ENCODE data around the gene RNF17. TPM values are rescaled to one million over a fixed set of nuclear protein-coding genes. Genes with fewer than 3 reads are reported as not detected.

Gene RNF17
- polyA plus RNA-seq, 1 of the 3 experiments (the other 2 are of a cell fraction): not detected

DNA sequence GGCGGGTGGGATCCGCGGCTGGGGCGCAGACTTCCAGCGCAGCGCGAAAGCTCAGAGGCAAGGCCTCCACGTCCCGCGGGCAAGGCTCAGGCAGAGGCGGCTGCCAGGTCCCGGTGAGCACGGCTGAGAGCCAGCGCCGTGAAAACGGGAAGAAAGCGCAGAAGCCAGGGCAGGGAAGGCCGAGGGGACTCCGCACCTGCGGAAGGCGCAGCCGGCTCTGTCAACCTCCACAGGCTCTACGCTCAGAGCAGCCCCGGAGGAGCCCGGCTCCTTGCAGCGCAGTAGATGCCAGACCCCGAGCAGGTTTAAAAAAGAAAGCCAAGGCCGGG, 131.0 kb downstream of the RNF17 start:
- peaks cover 0 to 15% of the 10 kb centered on the region in 2 experiments for H3K36me3 ChIP-seq (replicated peaks in 1 of 2; ENCODE audit: control insufficient read depth in 1 of 2, insufficient read depth in 2 of 2, low read length in 1 of 2)
- 97% methylated on average over 20 of the region's 28 CpGs for WGBS (ENCODE audit: low lambda C conversion rate)
- POLR2A ChIA-PET: no interaction called here

GRCh38 chr13:24896061-24896460, 132.1 kb downstream of the RNF17 start:
- no peaks in the 10 kb centered on the region for H4K20me1 ChIP-seq (ENCODE audit: insufficient read depth)
- POLR2A ChIA-PET: no interaction called here
- H3K4me1 ChIP-seq (ENCODE audit: control insufficient read depth in 1 of 2, insufficient read depth in 2 of 2, low read depth in 1 of 2, low read length in 1 of 2): no peaks in the 10 kb centered on the region; a peak in 1 of 4 replicates
- H3K79me2 ChIP-seq (ENCODE audit: insufficient read depth): no peaks in the 10 kb centered on the region; the same call in 1 of the 2 replicates
- no peaks in the 10 kb centered on the region for H3K9me3 ChIP-seq
- H3F3A ChIP-seq (replicated peaks; ENCODE audit: insufficient read depth): no peaks in the 10 kb centered on the region
- H3K9me2 ChIP-seq: no peaks in the 10 kb centered on the region
- no peak overlapping the region for H3K4me2 ChIP-seq
- H3K4me3 ChIP-seq (ENCODE audit: low read depth in 2 of 2, low read length in 1 of 2): no peak overlapping the region
- H3K27ac ChIP-seq (ENCODE audit: low read depth in 2 of 2, low read length in 1 of 2): no peak overlapping the region
- TF ChIP-seq SIN3A (IDR thresholded peaks at IDR 0.05; ENCODE audit: borderline replicate concordance, low read depth, low read length) (no peak), RCOR1 (IDR thresholded peaks at IDR 0.05; ENCODE audit: low read length) (no peak), EZH2phosphoT487 (IDR thresholded peaks at IDR 0.05; ENCODE audit: borderline replicate concordance, low read depth) (no peak), TEAD4 (IDR thresholded peaks at IDR 0.05; ENCODE audit: borderline replicate concordance, insufficient read depth) (no peak), EP300 (IDR thresholded peaks at IDR 0.05; ENCODE audit: borderline replicate concordance in 1 of 2, low read depth in 1 of 2, low read length in 1 of 2) (no peak), TCF12 (IDR thresholded peaks at IDR 0.05) (no peak), IRF3 (IDR thresholded peaks at IDR 0.05; ENCODE audit: low read depth, low read length) (no peak)
- WGBS (ENCODE audit: low lambda C conversion rate): 93% methylated on average over 5 of the region's 5 CpGs
- peaks cover 2 to 15% of the 10 kb centered on the region in 2 experiments for H3K36me3 ChIP-seq (replicated peaks in 1 of 2; ENCODE audit: control insufficient read depth in 1 of 2, insufficient read depth in 2 of 2, low read length in 1 of 2)
- DNase-seq: no peak
- CTCF ChIA-PET: no interaction called here
- no peak overlapping the region for H2AFZ ChIP-seq (ENCODE audit: low read depth)
- H3K9ac ChIP-seq: no peak overlapping the region
- no peaks in the 10 kb centered on the region for H3K27me3 ChIP-seq (ENCODE audit: insufficient read depth)

More for the DNA sequence above, 131.0 kb downstream of the RNF17 start:
- Histone ChIP-seq H3K27ac (ENCODE audit: low read depth in 2 of 2, low read length in 1 of 2) (no peak overlapping the region), H3K9me3 (no peaks in the 10 kb centered on the region), H3K9ac (no peak overlapping the region), H3K4me2 (no peak overlapping the region), H2AFZ (ENCODE audit: low read depth) (no peak overlapping the region), H3K4me3 (ENCODE audit: low read depth in 2 of 2, low read length in 1 of 2) (no peak overlapping the region), H3K27me3 (ENCODE audit: insufficient read depth) (no peaks in the 10 kb centered on the region), H3K79me2 (ENCODE audit: insufficient read depth) (no peaks in the 10 kb centered on the region; the same call in 1 of the 2 replicates), H4K20me1 (ENCODE audit: insufficient read depth) (no peaks in the 10 kb centered on the region), H3F3A (replicated peaks; ENCODE audit: insufficient read depth) (no peaks in the 10 kb centered on the region), H3K9me2 (no peaks in the 10 kb centered on the region), H3K4me1 (ENCODE audit: control insufficient read depth in 1 of 2, insufficient read depth in 2 of 2, low read depth in 1 of 2, low read length in 1 of 2) (no peaks in the 10 kb centered on the region; a peak in 1 of 4 replicates)
- DNase-seq: no peak
- TF ChIP-seq RXRA (IDR thresholded peaks at IDR 0.05; ENCODE audit: borderline replicate concordance, low read depth): no peak
- CTCF ChIA-PET: interaction anchor here (0.6 kb wide), 1 partner anchor 1189 kb away, joined by 4 read pairs; no protein-coding TSS in a partner anchor

- WGBS (ENCODE audit: low lambda C conversion rate): 96% methylated on average over 1 of the region's 1 CpG
- no peak for DNase-seq
- H3K9me2 ChIP-seq: no peaks in the 10 kb centered on the region
- H3K27me3 ChIP-seq (ENCODE audit: insufficient read depth): no peaks in the 10 kb centered on the region
- no peak overlapping the region for H3K27ac ChIP-seq (ENCODE audit: low read depth in 2 of 2, low read length in 1 of 2)
- H3K4me1 ChIP-seq (ENCODE audit: control insufficient read depth in 1 of 2, insufficient read depth in 2 of 2, low read depth in 1 of 2, low read length in 1 of 2): no peaks in the 10 kb centered on the region; a peak in 1 of 4 replicates
- POLR2A ChIA-PET: no interaction called here
- no peaks in the 10 kb centered on the region for H4K20me1 ChIP-seq (ENCODE audit: insufficient read depth)
- H3K9me3 ChIP-seq: no peaks in the 10 kb centered on the region
- H2AFZ ChIP-seq (ENCODE audit: low read depth): no peak overlapping the region
- no peak overlapping the region for H3K9ac ChIP-seq
- TF ChIP-seq SIN3A (IDR thresholded peaks at IDR 0.05; ENCODE audit: borderline replicate concordance, low read depth, low read length): no peak
- TF ChIP-seq, protein P1, sequence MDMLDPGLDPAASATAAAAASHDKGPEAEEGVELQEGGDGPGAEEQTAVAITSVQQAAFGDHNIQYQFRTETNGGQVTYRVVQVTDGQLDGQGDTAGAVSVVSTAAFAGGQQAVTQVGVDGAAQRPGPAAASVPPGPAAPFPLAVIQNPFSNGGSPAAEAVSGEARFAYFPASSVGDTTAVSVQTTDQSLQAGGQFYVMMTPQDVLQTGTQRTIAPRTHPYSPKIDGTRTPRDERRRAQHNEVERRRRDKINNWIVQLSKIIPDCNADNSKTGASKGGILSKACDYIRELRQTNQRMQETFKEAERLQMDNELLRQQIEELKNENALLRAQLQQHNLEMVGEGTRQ (IDR thresholded peaks at IDR 0.05; ENCODE audit: borderline replicate concordance, low read depth, low read length): no peak
- TF ChIP-seq SMC3 (IDR thresholded peaks at IDR 0.05; ENCODE audit: low read depth, low read length): no peak
- H3K79me2 ChIP-seq (ENCODE audit: insufficient read depth): no peaks in the 10 kb centered on the region; the same call in 1 of the 2 replicates
- H3K4me2 ChIP-seq: no peak overlapping the region
- H3K4me3 ChIP-seq (ENCODE audit: low read depth in 2 of 2, low read length in 1 of 2): no peak overlapping the region
- peaks cover 4 to 15% of the 10 kb centered on the region in 2 experiments for H3K36me3 ChIP-seq (replicated peaks in 1 of 2; ENCODE audit: control insufficient read depth in 1 of 2, insufficient read depth in 2 of 2, low read length in 1 of 2)
- CTCF ChIA-PET: no interaction called here
- no peaks in the 10 kb centered on the region for H3F3A ChIP-seq (replicated peaks; ENCODE audit: insufficient read depth)
These were observed 133.3 kb downstream of the RNF17 start for GRCh38 chr13:24897293-24897692.

All from SK-N-SH (cell line).